ENCODE results near the gene NIPBL.
A peak's percentile ranks its signal among the peaks of the same experiment; 100 is the strongest.

Gene NIPBL

DNA sequence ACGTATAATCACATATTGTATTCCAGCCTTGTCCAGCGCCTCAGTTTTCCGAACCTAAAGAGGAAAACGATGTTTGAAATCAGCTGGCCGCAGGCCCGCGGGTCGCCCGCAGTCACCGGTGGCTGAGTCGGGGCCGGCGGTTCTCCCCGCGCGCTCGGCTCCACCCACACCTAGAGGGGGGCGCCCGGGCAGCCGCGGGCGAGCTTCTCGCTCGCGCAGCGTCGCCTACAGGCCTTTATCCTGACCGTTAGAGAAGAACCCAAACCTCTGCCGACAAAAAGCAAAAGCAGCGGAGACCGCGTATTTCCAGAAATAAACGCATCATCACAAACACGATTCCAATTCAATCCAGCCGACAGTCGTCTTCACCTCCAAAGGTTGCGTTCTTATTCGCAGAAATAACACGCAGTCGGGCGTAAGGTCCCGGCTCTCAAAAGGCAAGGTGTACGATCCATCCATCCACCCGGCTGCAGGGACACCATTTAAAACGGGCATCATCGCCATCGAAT is 725 bp upstream of the NIPBL start:
- Histone ChIP-seq H3K36me3 (replicated peaks in 1 of 2; ENCODE audit: control insufficient read depth in 2 of 2, insufficient read depth in 2 of 2, low read length in 2 of 2) (peaks cover 0 to 25% of the 10 kb centered on the region in 2 donors), H2BK120ac (ENCODE audit: low read depth, low read length) (no peak overlapping the region), H3K4me1 (ENCODE audit: control insufficient read depth in 2 of 2, insufficient read depth in 1 of 2, low read depth in 1 of 2, low read length in 2 of 2) (peaks cover 0 to 6% of the 10 kb centered on the region in 2 donors), H2AK5ac (ENCODE audit: low read depth, low read length) (peak overlapping the region; percentile 65), H3K9me3 (replicated peaks in 1 of 2; ENCODE audit: control insufficient read depth in 2 of 2, insufficient read depth in 1 of 2, low read depth in 1 of 2, low read length in 2 of 2) (no peaks in the 10 kb centered on the region), H3K4me2 (ENCODE audit: insufficient read depth, low read length, poor library complexity, severe bottlenecking) (peak overlapping the region; percentile 56), H3K9ac (ENCODE audit: low read depth, low read length, poor library complexity) (peak overlapping the region; percentile 97), H2AFZ (ENCODE audit: low read length) (peak overlapping the region; percentile 94), H3K23ac (ENCODE audit: low read depth, low read length, poor library complexity) (peak overlapping the region; percentile 99), H3K27me3 (ENCODE audit: control insufficient read depth in 3 of 3, insufficient read depth in 3 of 3, low read depth in 1 of 3, low read length in 3 of 3) (no peaks in the 10 kb centered on the region), H4K91ac (ENCODE audit: low read depth, low read length, poor library complexity) (no peak overlapping the region), H3K27ac (replicated peaks; ENCODE audit: low read length) (peak overlapping the region; percentile 85), H2BK12ac (ENCODE audit: low read length) (no peak overlapping the region), H3K4me3 (ENCODE audit: low read length in 2 of 2) (peak overlapping the region; percentile 75 to 95), H3K4ac (ENCODE audit: low read length) (peak overlapping the region; percentile 26), H3K18ac (ENCODE audit: low read length) (peak overlapping the region; percentile 97), H4K8ac (ENCODE audit: low read depth, low read length) (no peak overlapping the region), H2BK5ac (ENCODE audit: low read length) (peak overlapping the region; percentile 87), H2BK15ac (ENCODE audit: low read length) (peak overlapping the region; percentile 77), H3K79me1 (ENCODE audit: low read depth, low read length) (peaks cover 3% of the 10 kb centered on the region), H3K14ac (ENCODE audit: low read length) (peak overlapping the region; percentile 67)
- WGBS, 2 donors (ENCODE audit: extremely low coverage in 2 of 2, insufficient read length in 2 of 2, insufficient replicate concordance in 1 of 2) = no CpG with 5 or more reads among the region's 47 CpGs
- DNase-seq (ENCODE audit: low spot score) = peak; percentile 69

DNA sequence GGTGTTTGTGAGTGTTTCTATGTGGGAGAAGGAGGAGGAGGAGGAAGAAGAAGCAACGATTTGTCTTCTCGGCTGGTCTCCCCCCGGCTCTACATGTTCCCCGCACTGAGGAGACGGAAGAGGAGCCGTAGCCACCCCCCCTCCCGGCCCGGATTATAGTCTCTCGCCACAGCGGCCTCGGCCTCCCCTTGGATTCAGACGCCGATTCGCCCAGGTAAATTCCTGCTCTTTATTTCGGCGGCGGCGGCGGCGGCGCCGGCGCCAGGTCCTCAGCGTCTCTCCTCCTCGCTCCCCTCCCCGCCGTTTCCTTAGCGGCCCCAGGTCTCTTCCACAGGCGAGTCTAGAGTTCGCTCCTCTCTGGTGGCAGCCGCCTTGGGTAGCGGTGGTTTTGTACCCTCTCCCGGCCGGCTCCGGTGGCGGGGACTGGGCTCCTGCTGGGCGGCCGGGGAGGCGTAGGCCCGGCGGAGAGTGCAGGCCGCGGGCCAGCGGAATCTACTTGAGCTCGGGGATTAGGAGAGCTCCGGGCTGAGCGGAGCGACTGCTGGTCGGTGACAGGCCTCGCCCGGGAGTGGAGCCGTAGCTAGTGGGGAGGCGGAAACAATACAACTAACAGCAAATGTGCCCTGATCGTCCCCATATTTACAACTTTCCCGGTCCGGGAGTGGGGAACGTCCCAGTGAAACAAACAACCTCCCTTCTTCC is 547 bp downstream of the NIPBL start:
- peak overlapping the region; percentile 75 to 96 for H3K4me3 ChIP-seq (ENCODE audit: low read length in 2 of 2)
- H3K27ac ChIP-seq (replicated peaks; ENCODE audit: low read length) = peak overlapping the region; percentile 97
- peaks cover 0 to 12% of the 10 kb centered on the region in 2 donors for H3K36me3 ChIP-seq (replicated peaks in 1 of 2; ENCODE audit: control insufficient read depth in 2 of 2, insufficient read depth in 2 of 2, low read length in 2 of 2)
- H2AK5ac ChIP-seq (ENCODE audit: low read depth, low read length) = no peak overlapping the region
- peak overlapping the region; percentile 53 for H4K91ac ChIP-seq (ENCODE audit: low read depth, low read length, poor library complexity)
- no peak overlapping the region for H4K8ac ChIP-seq (ENCODE audit: low read depth, low read length)
- peak overlapping the region; percentile 66 for H3K4ac ChIP-seq (ENCODE audit: low read length)
- H3K23ac ChIP-seq (ENCODE audit: low read depth, low read length, poor library complexity) = peak overlapping the region; percentile 99
- peak overlapping the region; percentile 88 for H2AFZ ChIP-seq (ENCODE audit: low read length)
- peaks cover 0 to 6% of the 10 kb centered on the region in 2 donors for H3K4me1 ChIP-seq (ENCODE audit: control insufficient read depth in 2 of 2, insufficient read depth in 1 of 2, low read depth in 1 of 2, low read length in 2 of 2)
- peak overlapping the region; percentile 43 for H3K4me2 ChIP-seq (ENCODE audit: insufficient read depth, low read length, poor library complexity, severe bottlenecking)
- peak overlapping the region; percentile 89 for H3K18ac ChIP-seq (ENCODE audit: low read length)
- no peak overlapping the region for H3K14ac ChIP-seq (ENCODE audit: low read length)
- DNase-seq (ENCODE audit: low spot score) = peak; percentile 71
- peaks cover 3% of the 10 kb centered on the region for H3K79me1 ChIP-seq (ENCODE audit: low read depth, low read length)
- H3K27me3 ChIP-seq (ENCODE audit: control insufficient read depth in 3 of 3, insufficient read depth in 3 of 3, low read depth in 1 of 3, low read length in 3 of 3) = no peaks in the 10 kb centered on the region
- peak overlapping the region; percentile 77 for H3K9ac ChIP-seq (ENCODE audit: low read depth, low read length, poor library complexity)
- WGBS, 2 donors (ENCODE audit: extremely low coverage in 2 of 2, insufficient read length in 2 of 2, insufficient replicate concordance in 1 of 2) = no CpG with 5 or more reads among the region's 57 CpGs
- peak overlapping the region; percentile 73 for H2BK12ac ChIP-seq (ENCODE audit: low read length)
- H3K9me3 ChIP-seq (replicated peaks in 1 of 2; ENCODE audit: control insufficient read depth in 2 of 2, insufficient read depth in 1 of 2, low read depth in 1 of 2, low read length in 2 of 2) = no peaks in the 10 kb centered on the region
- peak overlapping the region; percentile 19 for H2BK15ac ChIP-seq (ENCODE audit: low read length)
- peak overlapping the region; percentile 94 for H2BK120ac ChIP-seq (ENCODE audit: low read depth, low read length)
- H2BK5ac ChIP-seq (ENCODE audit: low read length) = peak overlapping the region; percentile 87

DNA sequence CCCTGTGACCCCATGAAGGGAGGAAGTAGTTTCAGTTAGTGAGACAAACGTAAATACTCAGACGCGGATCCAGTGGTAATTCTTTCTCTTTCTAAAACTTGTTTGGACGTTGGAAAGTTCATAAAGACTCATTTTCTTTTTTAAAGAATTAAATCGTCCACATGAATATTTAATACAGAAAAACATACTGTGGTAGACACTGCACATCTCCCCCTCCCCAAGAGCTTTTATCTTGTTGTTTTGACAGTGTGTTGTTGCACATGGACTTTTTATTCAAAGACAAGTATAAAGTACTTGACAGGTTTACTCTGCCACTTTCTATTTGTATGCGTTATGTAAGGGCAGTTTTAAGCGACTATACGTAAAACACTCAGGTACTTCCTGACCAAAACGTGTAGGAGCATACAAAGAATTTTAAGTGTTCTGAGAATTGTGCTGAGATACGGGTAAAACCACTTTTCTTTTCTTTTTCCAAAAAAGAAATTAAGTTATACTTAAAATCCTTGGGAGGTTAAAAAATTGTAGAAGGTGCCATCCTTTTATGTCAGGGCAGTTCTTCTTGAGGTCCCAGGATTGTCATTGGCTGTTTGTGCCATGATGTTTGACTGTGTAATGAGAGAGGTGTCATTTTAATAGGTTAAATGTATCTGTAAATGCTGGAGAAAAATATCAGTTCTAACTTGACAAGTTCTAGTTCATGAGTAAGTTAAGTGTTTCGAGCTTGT is 1.3 kb downstream of the NIPBL start:
- Histone ChIP-seq H2AFZ (ENCODE audit: low read length) (peak overlapping the region; percentile 88), H3K9me3 (replicated peaks in 1 of 2; ENCODE audit: control insufficient read depth in 2 of 2, insufficient read depth in 1 of 2, low read depth in 1 of 2, low read length in 2 of 2) (no peaks in the 10 kb centered on the region), H3K27ac (replicated peaks; ENCODE audit: low read length) (peak overlapping the region; percentile 97), H3K14ac (ENCODE audit: low read length) (no peak overlapping the region), H3K36me3 (replicated peaks in 1 of 2; ENCODE audit: control insufficient read depth in 2 of 2, insufficient read depth in 2 of 2, low read length in 2 of 2) (peaks cover 0 to 7% of the 10 kb centered on the region in 2 donors), H3K4me3 (ENCODE audit: low read length in 2 of 2) (peak overlapping the region; percentile 75 to 96), H2BK120ac (ENCODE audit: low read depth, low read length) (no peak overlapping the region), H2BK5ac (ENCODE audit: low read length) (no peak overlapping the region), H3K23ac (ENCODE audit: low read depth, low read length, poor library complexity) (no peak overlapping the region), H2BK15ac (ENCODE audit: low read length) (no peak overlapping the region), H3K4me1 (ENCODE audit: control insufficient read depth in 2 of 2, insufficient read depth in 1 of 2, low read depth in 1 of 2, low read length in 2 of 2) (peaks cover 0 to 6% of the 10 kb centered on the region in 2 donors), H2AK5ac (ENCODE audit: low read depth, low read length) (no peak overlapping the region), H3K4ac (ENCODE audit: low read length) (no peak overlapping the region), H4K8ac (ENCODE audit: low read depth, low read length) (no peak overlapping the region), H4K91ac (ENCODE audit: low read depth, low read length, poor library complexity) (no peak overlapping the region), H2BK12ac (ENCODE audit: low read length) (no peak overlapping the region), H3K9ac (ENCODE audit: low read depth, low read length, poor library complexity) (peak overlapping the region; percentile 75), H3K79me1 (ENCODE audit: low read depth, low read length) (peaks cover 3% of the 10 kb centered on the region), H3K18ac (ENCODE audit: low read length) (no peak overlapping the region), H3K4me2 (ENCODE audit: insufficient read depth, low read length, poor library complexity, severe bottlenecking) (peak overlapping the region; percentile 54), H3K27me3 (ENCODE audit: control insufficient read depth in 3 of 3, insufficient read depth in 3 of 3, low read depth in 1 of 3, low read length in 3 of 3) (no peaks in the 10 kb centered on the region)
- no peak for DNase-seq (ENCODE audit: low spot score)
- no CpG with 5 or more reads among the region's 11 CpGs for WGBS, 2 donors (ENCODE audit: extremely low coverage in 2 of 2, insufficient read length in 2 of 2, insufficient replicate concordance in 1 of 2)
